ENCODE results near the gene ROR1. TPM values are rescaled to one million over a fixed set of nuclear protein-coding genes. Genes with fewer than 3 reads are reported as not detected.

The ROR1 gene
- total and polyA plus RNA-seq, 8 donors = 1.4 to 37.3 (median 14.6) TPM

DNA sequence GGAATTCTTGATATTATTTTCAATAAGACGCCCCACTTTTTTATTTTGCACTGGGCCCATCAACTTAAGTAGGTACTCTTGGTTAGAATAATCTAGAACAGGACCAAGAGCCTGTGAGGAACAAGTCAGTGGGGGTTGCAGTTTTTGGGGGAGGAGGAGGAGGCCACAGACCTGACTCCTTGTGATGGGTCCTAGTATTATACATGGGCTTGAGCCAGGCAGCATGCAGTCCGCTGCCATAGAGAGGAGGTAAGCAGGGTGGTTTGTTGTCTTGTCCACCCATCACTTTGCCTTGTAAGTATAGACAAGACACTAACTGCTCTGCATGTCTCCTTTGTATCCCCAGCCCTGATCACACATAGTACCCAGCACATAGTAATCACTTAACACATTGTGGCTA, 24.5 kb downstream of the ROR1 start:
- no peak for DNase-seq
- 67 to 95% (median 79%) methylated on average over 2 of the region's 2 CpGs for WGBS, 5 donors

DNA sequence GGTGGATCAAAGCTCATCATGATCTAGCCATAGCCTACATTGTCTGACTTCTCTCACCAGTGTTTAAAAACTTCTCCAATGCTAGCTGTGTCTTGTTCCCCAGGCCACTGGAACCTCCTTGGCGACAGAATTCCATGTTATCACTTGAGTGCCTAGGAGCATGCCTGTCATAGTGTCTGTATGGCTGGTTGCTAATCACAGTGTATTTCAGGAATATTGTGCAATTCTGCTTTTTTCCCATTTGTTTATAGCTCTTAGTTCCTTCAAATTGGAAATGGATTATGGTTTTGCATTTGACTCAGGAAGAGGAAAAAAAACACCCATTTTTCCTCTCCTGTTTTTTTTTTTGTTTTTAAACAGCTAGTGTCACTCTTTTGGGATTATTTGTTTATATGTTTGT, 25.5 kb downstream of the ROR1 start:
- Histone ChIP-seq H3K4me1 (peaks cover 0 to 67% (median 26%) of the 10 kb centered on the region in 4 donors), H3K4me3 (no peak overlapping the region), H3K9me3 (no peaks in the 10 kb centered on the region), H3K36me3 (no peaks in the 10 kb centered on the region), H3K27ac (peak overlapping the region in 1 of 5 donors; percentile 45), H3K27me3 (no peaks in the 10 kb centered on the region)
- no peak for DNase-seq
- WGBS, 5 donors = 65 to 87% (median 83%) methylated on average over 1 of the region's 1 CpG
- TF ChIP-seq EP300 (IDR thresholded peaks at IDR 0.05) (no peak), POLR2A (IDR thresholded peaks at IDR 0.05) (no peak), POLR2AphosphoS5 (IDR thresholded peaks at IDR 0.05) (no peak)
- TF ChIP-seq, protein P1, sequence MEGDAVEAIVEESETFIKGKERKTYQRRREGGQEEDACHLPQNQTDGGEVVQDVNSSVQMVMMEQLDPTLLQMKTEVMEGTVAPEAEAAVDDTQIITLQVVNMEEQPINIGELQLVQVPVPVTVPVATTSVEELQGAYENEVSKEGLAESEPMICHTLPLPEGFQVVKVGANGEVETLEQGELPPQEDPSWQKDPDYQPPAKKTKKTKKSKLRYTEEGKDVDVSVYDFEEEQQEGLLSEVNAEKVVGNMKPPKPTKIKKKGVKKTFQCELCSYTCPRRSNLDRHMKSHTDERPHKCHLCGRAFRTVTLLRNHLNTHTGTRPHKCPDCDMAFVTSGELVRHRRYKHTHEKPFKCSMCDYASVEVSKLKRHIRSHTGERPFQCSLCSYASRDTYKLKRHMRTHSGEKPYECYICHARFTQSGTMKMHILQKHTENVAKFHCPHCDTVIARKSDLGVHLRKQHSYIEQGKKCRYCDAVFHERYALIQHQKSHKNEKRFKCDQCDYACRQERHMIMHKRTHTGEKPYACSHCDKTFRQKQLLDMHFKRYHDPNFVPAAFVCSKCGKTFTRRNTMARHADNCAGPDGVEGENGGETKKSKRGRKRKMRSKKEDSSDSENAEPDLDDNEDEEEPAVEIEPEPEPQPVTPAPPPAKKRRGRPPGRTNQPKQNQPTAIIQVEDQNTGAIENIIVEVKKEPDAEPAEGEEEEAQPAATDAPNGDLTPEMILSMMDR (IDR thresholded peaks at IDR 0.05) = no peak
- intact Hi-C loops (cut with DNase I; ENCODE audit: low total_unique reads) = no loop called here

More for the DNA sequence above, 24.5 kb downstream of the ROR1 start:
- H3K27ac ChIP-seq = no peak overlapping the region
- no peaks in the 10 kb centered on the region for H3K9me3 ChIP-seq
- intact Hi-C loops (cut with DNase I; ENCODE audit: low total_unique reads) = no loop called here
- H3K36me3 ChIP-seq = no peaks in the 10 kb centered on the region
- no peak for TF ChIP-seq POLR2AphosphoS5 (IDR thresholded peaks at IDR 0.05)
- TF ChIP-seq POLR2A (IDR thresholded peaks at IDR 0.05) = no peak
- TF ChIP-seq, protein P1 (IDR thresholded peaks at IDR 0.05) = no peak
- TF ChIP-seq EP300 (IDR thresholded peaks at IDR 0.05) = no peak
- peaks cover 0 to 66% (median 26%) of the 10 kb centered on the region in 4 donors for H3K4me1 ChIP-seq
- H3K27me3 ChIP-seq = no peaks in the 10 kb centered on the region
- no peak overlapping the region for H3K4me3 ChIP-seq

DNA sequence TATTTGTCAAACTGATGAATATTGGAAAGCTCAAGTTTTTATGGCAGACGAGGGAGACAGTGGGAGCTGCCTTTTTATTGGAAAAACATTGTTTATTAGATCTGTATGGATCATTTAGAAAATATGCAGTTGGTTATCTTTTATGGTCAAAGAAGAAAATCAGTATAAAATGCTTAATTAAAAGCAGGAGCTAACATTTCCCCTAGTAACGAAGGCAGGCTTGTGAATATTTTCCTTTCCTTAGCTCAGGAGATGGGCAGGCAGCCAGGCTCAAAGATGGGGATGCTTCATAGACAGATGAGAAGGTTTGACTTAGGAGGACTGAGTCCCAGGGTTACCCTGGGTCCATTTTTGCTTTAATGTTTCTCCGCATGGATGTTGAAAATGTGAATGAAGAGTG, 26.0 kb downstream of the ROR1 start:
- 44 to 55% (median 49%) methylated on average over 3 of the region's 3 CpGs for WGBS, 5 donors
- peak overlapping the region in 1 of 5 donors; percentile 45 for H3K27ac ChIP-seq

GRCh38 chr1:63802109-63802508, 28.3 kb downstream of the ROR1 start:
- DNase-seq = no peak
- no peaks in the 10 kb centered on the region for H3K27me3 ChIP-seq
- no peak overlapping the region for H3K4me3 ChIP-seq
- H3K36me3 ChIP-seq = no peaks in the 10 kb centered on the region
- WGBS, 5 donors = 81 to 88% (median 85%) methylated on average over 3 of the region's 3 CpGs
- H3K9me3 ChIP-seq = no peaks in the 10 kb centered on the region
- H3K4me1 ChIP-seq = peaks cover 8 to 49% (median 18%) of the 10 kb centered on the region in 4 donors
- intact Hi-C loops (cut with DNase I; ENCODE audit: low total_unique reads) = no loop called here
- TF ChIP-seq, protein P1 (IDR thresholded peaks at IDR 0.05) = no peak
- no peak for TF ChIP-seq POLR2AphosphoS5 (IDR thresholded peaks at IDR 0.05)
- no peak for TF ChIP-seq EP300 (IDR thresholded peaks at IDR 0.05)
- TF ChIP-seq POLR2A (IDR thresholded peaks at IDR 0.05) = no peak
- H3K27ac ChIP-seq = no peak overlapping the region

More for the DNA sequence above, 26.0 kb downstream of the ROR1 start:
- DNase-seq = no peak
- no peak overlapping the region for H3K4me3 ChIP-seq
- no peaks in the 10 kb centered on the region for H3K36me3 ChIP-seq
- TF ChIP-seq EP300 (IDR thresholded peaks at IDR 0.05) (no peak), POLR2A (IDR thresholded peaks at IDR 0.05) (no peak), POLR2AphosphoS5 (IDR thresholded peaks at IDR 0.05) (no peak)
- TF ChIP-seq, protein P1 (IDR thresholded peaks at IDR 0.05) = no peak
- no peaks in the 10 kb centered on the region for H3K9me3 ChIP-seq
- H3K27me3 ChIP-seq = no peaks in the 10 kb centered on the region
- intact Hi-C loops (cut with DNase I; ENCODE audit: low total_unique reads) = no loop called here
- peaks cover 3 to 67% (median 27%) of the 10 kb centered on the region in 4 donors for H3K4me1 ChIP-seq
